Breast epithelium (tissue), 4 donors: Measurements from ENCODE around the gene TNRC18. TPM values are rescaled to one million over a fixed set of nuclear protein-coding genes. Genes with fewer than 3 reads are reported as not detected.
A peak's percentile ranks its signal among the peaks of the same experiment; 100 is the strongest.

Experiments
- DNase-seq, 2 donors: peaks; one replicate each; pipeline ENCODE4 v3.0.0-alpha.2; 2019; ENCODE audit warnings: low spot score in 2 of 2
- H3K27ac ChIP-seq, 2 donors: fragments of 200-600 bp; sonication (generic) in 1 of 2; one replicate each; pipeline ENCODE4 v1.5.1; 2016 to 2019; ENCODE audit warnings: mild to moderate bottlenecking in 1 of 2
- H3K27me3 ChIP-seq, 2 donors: fragments of 200-600 bp; sonication (generic) in 1 of 2; one replicate each; pipeline versions ENCODE4 v1.5.1 to v1.6.0; 2017 to 2019; ENCODE audit warnings: control low read depth in 1 of 2, mild to moderate bottlenecking in 1 of 2
- H3K36me3 ChIP-seq: fragments of 200-600 bp; one replicate; pipeline ENCODE4 v1.5.1; 2019
- H3K4me1 ChIP-seq, 2 donors: fragments of 200-600 bp; sonication (generic); one replicate each; pipeline ENCODE4 v1.5.1; 2016 to 2019; ENCODE audit warnings: control low read depth in 1 of 2
- H3K4me3 ChIP-seq, 3 donors: fragments of 200-600 bp; sonication (generic); 1 replicate in 2 of 3; 2 replicates in 1 of 3; pipeline ENCODE4 v1.5.1; 2016 to 2019; ENCODE audit warnings: mild to moderate bottlenecking in 3 of 3, moderate library complexity in 2 of 3
- H3K9me3 ChIP-seq, 2 donors: fragments of 200-600 bp; sonication (generic) in 1 of 2; one replicate each; pipeline ENCODE4 v1.5.1; 2016 to 2019; ENCODE audit warnings: control low read depth in 1 of 2
- POLR2A ChIP-seq: fragments of 450-650 bp; IDR thresholded peaks from one replicate; pipeline ENCODE4 v1.6.1; 2016; ENCODE audit warnings: antibody characterized with exemption, mild to moderate bottlenecking, moderate library complexity
- POLR2AphosphoS5 ChIP-seq, 3 donors: sonication (generic); formaldehyde crosslinking; IDR thresholded peaks; one replicate each; pipeline ENCODE4 v1.6.1; 2017; ENCODE audit warnings: antibody characterized with exemption in 3 of 3
- intact Hi-C: fragments of 100-400 bp; cut with DNase I; formaldehyde crosslinking; loops from one replicate; pipeline ENCODE4 v1.15.1; 2023; ENCODE audit warnings: low total_unique reads
- total RNA-seq, 3 donors: library from RNA; depleted of rRNA; stranded (reverse); fragments of >200 nt; gene quantifications; one replicate each; pipeline ENCODE4 v1.1.0, GENCODE V29; 2016
- TF ChIP-seq, protein P1 (sequence below), 3 donors: fragments of 450-650 bp; IDR thresholded peaks; one replicate each; pipeline ENCODE4 v1.5.1; 2016 to 2017; ENCODE audit warnings: antibody characterized with exemption in 3 of 3, mild to moderate bottlenecking in 3 of 3, moderate library complexity in 3 of 3

Gene TNRC18
- total RNA-seq, 3 donors from 2014 or later = 32.2 to 72.4 (median 36.9) TPM

DNA sequence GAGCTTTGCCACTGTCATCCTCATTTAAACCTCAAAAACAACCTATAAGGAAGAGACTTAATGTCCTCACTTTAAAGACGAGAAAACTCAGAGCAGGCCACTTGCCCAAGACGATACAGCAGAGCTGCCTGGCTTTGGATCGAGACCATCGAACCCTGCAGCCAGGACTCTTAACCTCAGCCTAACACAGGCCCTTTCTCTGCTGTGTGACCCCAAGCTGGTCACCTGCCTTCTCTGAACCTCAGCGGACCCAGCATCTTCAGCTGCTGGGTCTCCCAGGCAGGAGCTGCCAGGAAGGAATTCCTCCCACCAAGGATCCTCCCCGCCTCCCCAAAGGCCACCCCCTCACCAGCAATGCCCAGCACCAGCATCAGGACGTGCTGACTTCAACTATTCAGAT is 32.7 kb downstream of the TNRC18 start:
- Histone ChIP-seq H3K9me3 (no peaks in the 10 kb centered on the region), H3K4me3 (no peak overlapping the region), H3K27ac (peak overlapping the region; percentile 25 to 54), H3K4me1 (no peaks in the 10 kb centered on the region), H3K36me3 (peaks cover 18% of the 10 kb centered on the region), H3K27me3 (no peaks in the 10 kb centered on the region)
- intact Hi-C loops = no loop called here
- DNase-seq = no peak
- TF ChIP-seq POLR2AphosphoS5 (IDR thresholded peaks at IDR 0.05) (no peak), POLR2A (no peak)
- TF ChIP-seq, protein P1, sequence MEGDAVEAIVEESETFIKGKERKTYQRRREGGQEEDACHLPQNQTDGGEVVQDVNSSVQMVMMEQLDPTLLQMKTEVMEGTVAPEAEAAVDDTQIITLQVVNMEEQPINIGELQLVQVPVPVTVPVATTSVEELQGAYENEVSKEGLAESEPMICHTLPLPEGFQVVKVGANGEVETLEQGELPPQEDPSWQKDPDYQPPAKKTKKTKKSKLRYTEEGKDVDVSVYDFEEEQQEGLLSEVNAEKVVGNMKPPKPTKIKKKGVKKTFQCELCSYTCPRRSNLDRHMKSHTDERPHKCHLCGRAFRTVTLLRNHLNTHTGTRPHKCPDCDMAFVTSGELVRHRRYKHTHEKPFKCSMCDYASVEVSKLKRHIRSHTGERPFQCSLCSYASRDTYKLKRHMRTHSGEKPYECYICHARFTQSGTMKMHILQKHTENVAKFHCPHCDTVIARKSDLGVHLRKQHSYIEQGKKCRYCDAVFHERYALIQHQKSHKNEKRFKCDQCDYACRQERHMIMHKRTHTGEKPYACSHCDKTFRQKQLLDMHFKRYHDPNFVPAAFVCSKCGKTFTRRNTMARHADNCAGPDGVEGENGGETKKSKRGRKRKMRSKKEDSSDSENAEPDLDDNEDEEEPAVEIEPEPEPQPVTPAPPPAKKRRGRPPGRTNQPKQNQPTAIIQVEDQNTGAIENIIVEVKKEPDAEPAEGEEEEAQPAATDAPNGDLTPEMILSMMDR (IDR thresholded peaks at IDR 0.05) = no peak

DNA sequence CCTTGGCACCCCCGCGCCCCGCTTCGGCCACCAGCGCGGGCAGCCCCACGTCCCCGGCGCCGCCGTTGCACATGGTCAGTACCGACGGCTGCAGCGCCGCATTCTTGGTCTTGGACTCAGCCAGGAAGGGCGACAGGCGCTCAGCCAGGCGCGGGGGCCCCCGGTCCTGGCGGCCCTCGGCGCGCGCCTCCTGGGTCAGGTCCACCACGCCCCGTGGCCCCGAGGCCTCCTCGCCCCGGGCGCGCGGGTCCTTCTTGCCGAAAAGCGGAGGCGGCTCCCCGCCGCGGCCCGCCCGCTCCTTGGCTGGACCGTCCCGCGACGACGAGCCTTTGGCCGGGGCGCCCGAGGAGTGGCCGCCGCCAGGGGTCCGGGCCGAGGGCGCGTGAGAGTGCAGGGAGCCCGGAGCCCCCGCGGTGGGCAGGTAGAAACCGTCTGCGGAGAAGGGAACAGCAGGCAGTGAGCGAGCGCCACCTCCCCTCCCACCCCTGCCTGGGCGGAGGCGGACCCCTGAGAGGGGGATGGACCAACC is 34.7 kb downstream of the TNRC18 start:
- no peaks in the 10 kb centered on the region for H3K27me3 ChIP-seq
- no peak for DNase-seq
- H3K4me3 ChIP-seq = no peak overlapping the region
- H3K27ac ChIP-seq = no peak overlapping the region
- no peak for TF ChIP-seq POLR2AphosphoS5 (IDR thresholded peaks at IDR 0.05)
- TF ChIP-seq, protein P1 (IDR thresholded peaks at IDR 0.05) = no peak
- TF ChIP-seq POLR2A = no peak
- H3K36me3 ChIP-seq = peaks cover 18% of the 10 kb centered on the region
- no peaks in the 10 kb centered on the region for H3K9me3 ChIP-seq
- H3K4me1 ChIP-seq = peaks cover 0 to 4% of the 10 kb centered on the region in 2 donors
- intact Hi-C loops = no loop called here

DNA sequence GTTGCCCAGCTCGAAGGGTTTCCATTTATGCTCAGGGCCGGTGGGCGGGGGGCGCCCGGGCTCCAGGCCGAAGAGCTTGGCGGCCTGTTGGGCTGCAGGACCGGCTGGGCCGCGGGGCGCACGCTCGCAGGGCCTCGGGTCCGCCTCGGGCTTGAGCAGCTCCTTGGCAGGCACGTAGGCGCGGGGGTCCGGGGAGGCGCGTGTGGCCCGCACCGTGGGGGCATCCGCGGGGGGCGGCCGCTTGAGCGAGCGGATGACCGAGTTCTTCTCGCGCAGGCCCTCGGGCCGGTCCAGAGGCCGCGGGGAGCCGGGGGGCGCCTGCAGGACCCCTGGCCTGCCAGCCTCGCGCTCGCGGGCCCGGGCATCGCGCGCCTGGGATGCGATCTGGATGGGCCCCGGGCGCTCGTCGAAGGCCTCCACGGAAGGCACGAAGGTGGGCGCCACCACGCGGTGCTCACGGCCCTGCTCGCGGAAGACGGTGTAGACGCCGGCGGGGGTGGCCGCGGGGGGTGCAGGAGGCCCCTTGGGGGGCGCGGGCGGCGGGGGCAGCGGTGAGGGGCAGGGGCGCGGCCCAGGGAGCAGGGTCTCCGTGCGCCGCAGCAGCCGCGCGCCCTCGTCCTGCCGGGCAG is 35.2 kb downstream of the TNRC18 start:
- H3K9me3 ChIP-seq = no peaks in the 10 kb centered on the region
- no peak overlapping the region for H3K4me3 ChIP-seq
- H3K27me3 ChIP-seq = no peaks in the 10 kb centered on the region
- intact Hi-C loops = no loop called here
- peaks cover 0 to 4% of the 10 kb centered on the region in 2 donors for H3K4me1 ChIP-seq
- no peak for DNase-seq
- TF ChIP-seq, protein P1 (IDR thresholded peaks at IDR 0.05) = no peak
- TF ChIP-seq POLR2A (no peak), POLR2AphosphoS5 (IDR thresholded peaks at IDR 0.05) (no peak)
- H3K36me3 ChIP-seq = peaks cover 18% of the 10 kb centered on the region
- no peak overlapping the region for H3K27ac ChIP-seq

DNA sequence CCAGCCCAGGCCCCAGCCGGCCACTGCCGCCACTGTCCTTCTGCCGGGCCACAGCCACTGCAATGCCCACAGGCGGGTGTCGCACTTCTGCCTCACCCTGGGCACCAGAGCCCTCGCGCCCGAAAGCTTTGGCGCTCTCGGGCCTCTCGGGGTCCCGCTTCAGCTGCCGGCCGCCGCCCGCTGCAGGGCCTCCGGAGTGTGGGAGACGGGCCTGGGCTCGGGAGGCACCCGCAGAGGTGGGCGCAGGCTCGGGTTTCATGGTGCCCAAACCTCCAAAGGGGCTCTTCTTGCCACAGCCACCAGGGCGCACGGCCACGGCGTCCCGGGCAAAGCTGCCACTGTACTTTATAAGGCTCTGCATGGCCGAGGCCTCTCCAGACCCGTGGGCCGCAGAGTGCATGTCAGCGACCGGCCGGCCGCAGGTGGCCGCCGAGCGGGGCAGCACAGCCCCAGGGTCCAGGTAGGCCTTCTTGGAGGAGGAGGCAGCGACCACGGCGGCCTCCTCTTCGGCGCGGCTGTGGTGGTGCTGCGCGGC is 35.9 kb downstream of the TNRC18 start:
- Histone ChIP-seq H3K27ac (no peak overlapping the region), H3K36me3 (peaks cover 18% of the 10 kb centered on the region), H3K4me1 (peaks cover 0 to 10% of the 10 kb centered on the region in 2 donors), H3K4me3 (no peak overlapping the region), H3K9me3 (no peaks in the 10 kb centered on the region), H3K27me3 (no peaks in the 10 kb centered on the region)
- no peak for DNase-seq
- TF ChIP-seq, protein P1 (IDR thresholded peaks at IDR 0.05) = no peak
- TF ChIP-seq POLR2AphosphoS5 (IDR thresholded peaks at IDR 0.05) (no peak), POLR2A (no peak)
- intact Hi-C loops = no loop called here

DNA sequence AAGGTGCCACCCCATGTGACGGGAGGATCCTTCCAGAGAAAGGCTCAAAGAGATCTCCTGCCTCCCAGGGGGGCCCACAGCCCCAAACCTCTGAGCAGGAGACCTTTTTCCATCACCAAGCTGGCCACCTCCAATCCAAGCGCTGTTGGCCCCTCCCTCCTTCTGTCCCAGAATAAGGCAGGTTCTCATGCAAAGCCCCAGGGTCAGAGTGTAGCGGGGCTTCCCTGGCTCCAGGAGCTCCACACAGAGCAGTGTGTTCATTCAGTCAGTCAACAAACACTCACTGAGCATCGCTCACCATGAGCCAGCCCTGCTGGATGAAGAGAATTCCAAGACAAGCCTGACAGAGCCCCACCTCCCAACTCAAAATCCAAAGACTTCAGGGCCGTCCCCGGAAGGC is 39.0 kb downstream of the TNRC18 start:
- Histone ChIP-seq H3K27ac (peak overlapping the region in 1 of 2 donors; percentile 48), H3K27me3 (no peaks in the 10 kb centered on the region), H3K4me1 (peaks cover 4 to 19% of the 10 kb centered on the region in 2 donors), H3K9me3 (no peaks in the 10 kb centered on the region), H3K4me3 (no peak overlapping the region), H3K36me3 (peaks cover 18% of the 10 kb centered on the region)
- intact Hi-C loops = no loop called here
- no peak for DNase-seq
- TF ChIP-seq POLR2A (no peak), POLR2AphosphoS5 (IDR thresholded peaks at IDR 0.05) (no peak)
- TF ChIP-seq, protein P1 (IDR thresholded peaks at IDR 0.05) = no peak
